WTC11 (cell line): ENCODE data around the gene SPDL1.

Source experiments
- ETV6 ChIP-seq: sonication (generic); formaldehyde crosslinking; IDR thresholded peaks from 2 replicates; pipeline ENCODE4 v1.8.1; 2022; ENCODE audit warnings: mild to moderate bottlenecking, missing genetic modification reagents
- FOXK1 ChIP-seq: sonication (generic); formaldehyde crosslinking; IDR thresholded peaks from 2 replicates; pipeline ENCODE4 v1.8.0; 2022; ENCODE audit warnings: mild to moderate bottlenecking, moderate library complexity, missing genetic modification reagents
- MAX ChIP-seq: sonication (generic); formaldehyde crosslinking; IDR thresholded peaks from 2 replicates; pipeline ENCODE4 v1.8.0; 2022; ENCODE audit warnings: mild to moderate bottlenecking, missing genetic modification reagents
- NFE2L1 ChIP-seq: sonication (generic); formaldehyde crosslinking; IDR thresholded peaks from 2 replicates; pipeline ENCODE4 v1.8.1; 2023; ENCODE audit warnings: missing genetic modification reagents
- ZNF396 ChIP-seq: fragments of 250-450 bp; sonication (Bioruptor Pico); IDR thresholded peaks from 2 replicates; pipeline ENCODE4 v1.8.0; 2021; ENCODE audit warnings: mild to moderate bottlenecking, moderate library complexity, borderline replicate concordance
- TF ChIP-seq, protein P1 (sequence below): fragments of 200-600 bp; IDR thresholded peaks from 2 replicates; pipeline ENCODE4 v1.8.0; 2022; ENCODE audit warnings: antibody characterized with exemption
- TF ChIP-seq, protein P2 (sequence below): sonication (generic); formaldehyde crosslinking; IDR thresholded peaks from 2 replicates; pipeline ENCODE4 v1.8.1; 2023; ENCODE audit warnings: mild to moderate bottlenecking, moderate library complexity, missing genetic modification reagents
- TF ChIP-seq, protein P3 (sequence below): fragments of 250-450 bp; sonication (Bioruptor Pico); conservative IDR thresholded peaks from 2 replicates; pipeline ENCODE4 v1.9.0; 2021; ENCODE audit warnings: mild to moderate bottlenecking

- TF ChIP-seq, protein P1, sequence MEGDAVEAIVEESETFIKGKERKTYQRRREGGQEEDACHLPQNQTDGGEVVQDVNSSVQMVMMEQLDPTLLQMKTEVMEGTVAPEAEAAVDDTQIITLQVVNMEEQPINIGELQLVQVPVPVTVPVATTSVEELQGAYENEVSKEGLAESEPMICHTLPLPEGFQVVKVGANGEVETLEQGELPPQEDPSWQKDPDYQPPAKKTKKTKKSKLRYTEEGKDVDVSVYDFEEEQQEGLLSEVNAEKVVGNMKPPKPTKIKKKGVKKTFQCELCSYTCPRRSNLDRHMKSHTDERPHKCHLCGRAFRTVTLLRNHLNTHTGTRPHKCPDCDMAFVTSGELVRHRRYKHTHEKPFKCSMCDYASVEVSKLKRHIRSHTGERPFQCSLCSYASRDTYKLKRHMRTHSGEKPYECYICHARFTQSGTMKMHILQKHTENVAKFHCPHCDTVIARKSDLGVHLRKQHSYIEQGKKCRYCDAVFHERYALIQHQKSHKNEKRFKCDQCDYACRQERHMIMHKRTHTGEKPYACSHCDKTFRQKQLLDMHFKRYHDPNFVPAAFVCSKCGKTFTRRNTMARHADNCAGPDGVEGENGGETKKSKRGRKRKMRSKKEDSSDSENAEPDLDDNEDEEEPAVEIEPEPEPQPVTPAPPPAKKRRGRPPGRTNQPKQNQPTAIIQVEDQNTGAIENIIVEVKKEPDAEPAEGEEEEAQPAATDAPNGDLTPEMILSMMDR: no peak
- TF ChIP-seq FOXK1 (CRISPR knock-in tag): no peak
- TF ChIP-seq MAX (CRISPR knock-in tag): no peak
- no peak for TF ChIP-seq NFE2L1 (CRISPR knock-in tag)
- no peak for TF ChIP-seq ETV6
- TF ChIP-seq, protein P2, sequence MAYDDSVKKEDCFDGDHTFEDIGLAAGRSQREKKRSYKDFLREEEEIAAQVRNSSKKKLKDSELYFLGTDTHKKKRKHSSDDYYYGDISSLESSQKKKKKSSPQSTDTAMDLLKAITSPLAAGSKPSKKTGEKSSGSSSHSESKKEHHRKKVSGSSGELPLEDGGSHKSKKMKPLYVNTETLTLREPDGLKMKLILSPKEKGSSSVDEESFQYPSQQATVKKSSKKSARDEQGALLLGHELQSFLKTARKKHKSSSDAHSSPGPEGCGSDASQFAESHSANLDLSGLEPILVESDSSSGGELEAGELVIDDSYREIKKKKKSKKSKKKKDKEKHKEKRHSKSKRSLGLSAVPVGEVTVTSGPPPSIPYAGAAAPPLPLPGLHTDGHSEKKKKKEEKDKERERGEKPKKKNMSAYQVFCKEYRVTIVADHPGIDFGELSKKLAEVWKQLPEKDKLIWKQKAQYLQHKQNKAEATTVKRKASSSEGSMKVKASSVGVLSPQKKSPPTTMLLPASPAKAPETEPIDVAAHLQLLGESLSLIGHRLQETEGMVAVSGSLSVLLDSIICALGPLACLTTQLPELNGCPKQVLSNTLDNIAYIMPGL (CRISPR knock-in tag): no peak
- no peak for TF ChIP-seq ZNF396 (CRISPR knock-in tag)
- TF ChIP-seq, protein P3, sequence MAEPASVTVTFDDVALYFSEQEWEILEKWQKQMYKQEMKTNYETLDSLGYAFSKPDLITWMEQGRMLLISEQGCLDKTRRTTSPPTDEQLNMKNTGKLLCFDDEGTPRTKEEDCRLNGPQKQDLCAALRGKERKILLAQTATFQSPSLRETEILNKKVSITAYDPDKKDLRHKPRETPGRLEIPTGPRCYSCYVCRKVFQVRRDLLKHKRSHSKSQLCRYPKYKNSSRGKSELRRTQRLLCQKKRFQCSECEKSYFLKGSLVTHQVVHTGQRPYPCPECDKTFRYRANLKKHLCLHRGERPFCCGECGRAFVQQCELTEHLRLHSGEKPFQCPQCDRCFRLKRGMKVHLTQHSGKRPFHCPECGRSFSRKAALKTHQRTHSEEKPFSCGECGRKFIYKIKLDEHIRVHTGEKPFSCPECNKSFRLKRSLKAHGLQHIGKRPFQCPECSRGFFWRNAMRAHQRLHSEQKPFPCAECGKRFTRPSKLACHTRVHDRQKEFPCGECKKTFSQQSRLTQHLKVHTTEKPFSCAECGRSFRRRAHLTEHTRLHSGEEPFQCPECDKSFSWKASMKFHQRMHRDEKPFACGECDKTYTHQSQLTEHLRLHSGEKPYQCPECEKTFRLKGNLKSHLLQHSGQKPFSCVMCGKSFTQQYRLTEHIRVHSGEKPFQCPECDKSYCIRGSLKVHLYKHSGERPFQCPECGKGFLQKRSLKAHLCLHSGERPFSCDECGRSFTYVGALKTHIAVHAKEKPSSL (CRISPR knock-in tag): no peak
These were observed 48.6 kb upstream of the SPDL1 start for GRCh38 chr5:169534939-169535338.
